CD4-positive, alpha-beta T cell treated with Interleukin-21 for 1 hour (primary cell): Measurements from ENCODE around the gene ATAD3C.
A peak's percentile ranks its signal among the peaks of the same experiment; 100 is the strongest.
"Not testable (repeated sequence)": the region's sequence is repeated elsewhere in the genome, so short reads cannot be mapped to it uniquely, and the experiment has no call there.

Experiments used
- DNase-seq: peaks from one replicate; pipeline ENCODE4 v3.0.0-alpha.2; 2020

Gene ATAD3C, protein sequence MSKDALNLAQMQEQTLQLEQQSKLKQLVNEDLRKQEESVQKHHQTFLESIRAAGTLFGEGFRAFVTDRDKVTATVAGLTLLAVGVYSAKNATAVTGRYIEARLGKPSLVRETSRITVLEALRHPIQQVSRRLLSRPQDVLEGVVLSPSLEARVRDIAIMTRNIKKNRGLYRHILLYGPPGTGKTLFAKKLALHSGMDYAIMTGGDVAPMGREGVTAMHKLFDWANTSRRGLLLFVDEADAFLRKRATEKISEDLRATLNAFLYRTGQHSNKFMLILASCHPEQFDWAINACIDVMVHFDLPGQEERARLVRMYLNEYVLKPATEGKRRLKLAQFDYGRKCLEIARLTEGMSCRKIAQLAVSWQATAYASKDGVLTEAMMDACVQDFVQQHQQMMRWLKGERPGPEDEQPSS

DNA sequence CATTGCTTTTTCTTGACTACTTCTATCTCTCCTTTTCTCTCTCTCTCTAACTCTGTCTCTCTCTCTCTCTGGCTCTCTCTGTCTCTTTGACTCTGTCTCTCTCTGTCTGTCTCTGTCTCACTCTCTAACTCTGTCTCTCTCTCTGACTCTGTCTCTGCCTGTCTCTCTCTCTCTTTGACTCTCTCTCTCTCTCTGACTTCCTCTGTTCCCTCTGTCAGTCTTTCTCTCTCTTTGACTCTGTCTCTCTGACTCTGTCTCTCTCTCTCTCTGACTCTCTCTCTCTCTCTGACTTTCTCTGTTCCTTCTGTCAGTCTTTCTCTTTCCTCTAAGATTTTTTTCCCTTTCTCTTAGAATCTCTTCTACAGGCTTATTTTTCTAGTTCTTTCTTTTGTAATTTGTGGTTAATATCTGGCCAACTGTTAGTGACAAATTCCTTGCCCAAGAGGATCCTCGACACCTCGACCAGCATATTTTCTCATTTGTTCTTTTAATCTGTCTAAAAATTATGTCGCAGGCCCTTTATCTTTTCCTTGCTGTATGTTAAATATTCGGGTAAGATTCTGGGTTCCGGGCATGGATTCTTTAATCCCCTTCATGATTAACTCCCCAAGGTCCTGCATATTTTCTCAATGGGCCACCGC, at the start of gene ATAD3C:
TSS of gene ATAD3C (plus strand) at position 591 of the 641 bp plus-strand sequence. CDS start 995 bp downstream, outside the sequence.
- DNase-seq, result no peak

DNA sequence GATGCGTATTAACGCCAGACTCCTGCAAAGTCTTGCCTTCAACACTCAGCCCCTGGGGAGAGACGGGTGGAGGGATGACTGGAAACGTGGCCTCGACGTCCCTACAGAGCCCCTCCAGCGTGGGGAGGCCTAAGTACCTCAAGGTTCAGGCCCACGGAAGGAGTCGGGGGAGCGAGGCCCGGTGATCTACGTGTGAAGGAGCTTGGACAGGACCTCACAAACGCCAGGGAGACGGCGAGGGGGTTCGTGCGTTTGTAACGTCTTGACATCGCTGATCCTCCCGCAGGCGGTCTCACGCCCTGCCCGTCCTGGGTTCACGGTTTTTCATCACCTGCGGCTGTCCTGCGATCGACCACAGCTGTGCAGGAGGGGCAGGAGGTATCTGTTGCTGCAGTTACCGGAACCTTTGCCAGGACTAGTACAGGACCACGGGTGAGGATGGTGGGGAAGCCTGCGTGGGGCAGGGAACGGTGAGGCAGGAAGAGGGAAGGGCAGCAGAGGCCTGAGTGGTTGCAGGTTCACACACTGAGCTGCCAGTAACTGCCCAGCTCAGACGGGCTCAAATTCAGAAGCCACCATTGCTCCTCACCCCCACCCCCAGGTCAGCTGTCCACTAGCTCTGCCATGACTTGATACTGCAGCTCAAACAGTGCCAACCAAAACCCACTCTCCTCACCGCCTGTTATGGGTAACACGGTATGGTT, 49.5 kb upstream of the ATAD3C start:
- DNase-seq, result no peak

DNA sequence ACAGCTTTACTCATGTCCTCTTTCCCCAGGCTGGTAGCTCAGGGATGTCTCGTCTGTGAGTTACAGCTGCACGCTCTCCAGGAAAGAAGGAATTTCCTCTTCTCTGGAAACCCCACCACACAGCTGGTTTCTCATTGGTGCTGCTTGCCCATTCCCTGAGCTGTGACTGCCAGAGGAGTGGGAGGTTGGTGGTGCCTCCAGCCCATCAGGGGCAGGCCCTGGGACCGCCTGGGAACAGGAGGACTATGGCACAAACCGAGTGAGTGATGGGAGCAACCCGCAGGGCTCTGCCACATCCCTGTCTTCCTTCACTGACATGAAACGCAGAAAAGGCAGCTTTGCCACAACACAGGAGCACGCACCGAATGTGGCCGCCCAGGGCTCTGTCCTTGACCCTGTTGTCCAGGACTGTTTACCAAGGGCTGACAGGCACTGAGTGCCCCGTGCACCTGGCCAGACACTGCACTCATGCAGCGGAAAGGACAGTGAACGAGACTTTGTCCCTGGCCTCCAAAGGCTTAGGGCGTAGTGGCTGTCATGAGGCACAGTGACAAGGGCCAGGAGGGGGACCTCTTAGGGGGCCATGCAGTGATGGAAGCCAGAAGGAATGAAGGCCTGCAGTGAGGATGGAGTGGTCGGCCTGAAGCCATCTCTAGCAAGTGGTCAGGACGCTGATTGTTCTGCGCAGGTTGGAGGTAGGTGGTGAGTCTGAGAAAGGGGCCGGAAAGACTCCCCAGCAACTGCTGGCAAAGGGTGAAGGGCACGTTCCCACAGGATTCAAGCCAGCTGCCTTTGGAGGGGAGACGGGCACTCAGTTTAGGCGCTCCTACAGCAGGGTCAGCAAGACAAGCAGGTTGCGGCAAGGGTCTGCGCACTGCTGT, 48.7 kb upstream of the ATAD3C start:
- no peak for DNase-seq

DNA sequence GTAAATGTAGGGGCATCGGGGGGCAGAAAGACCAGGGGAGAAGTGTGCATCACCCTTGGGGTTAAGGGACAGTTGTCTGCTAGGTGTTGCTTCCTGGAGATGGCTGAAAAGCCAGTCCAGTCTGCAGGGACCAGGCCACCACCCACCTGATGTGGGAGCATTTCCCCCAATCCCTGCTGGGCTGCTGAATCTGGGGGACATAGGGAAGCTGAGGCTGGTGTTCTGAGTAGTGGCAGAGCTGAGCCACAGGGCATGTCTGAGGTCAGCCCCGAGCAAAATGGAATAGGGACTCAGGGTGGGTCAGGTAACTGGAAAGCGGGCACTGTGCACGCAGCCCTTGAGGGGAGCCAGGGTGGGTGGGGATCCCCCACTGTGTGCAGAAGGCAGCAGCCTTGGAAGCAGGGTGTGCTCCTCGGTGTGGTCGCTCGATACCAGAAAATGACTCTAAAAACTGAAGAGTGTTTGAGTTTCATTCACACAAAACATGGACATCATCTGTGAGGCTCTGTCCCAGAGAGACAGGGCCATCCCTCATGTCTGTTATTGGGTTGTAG, 48.0 kb upstream of the ATAD3C start:
- DNase-seq, result no peak

DNA sequence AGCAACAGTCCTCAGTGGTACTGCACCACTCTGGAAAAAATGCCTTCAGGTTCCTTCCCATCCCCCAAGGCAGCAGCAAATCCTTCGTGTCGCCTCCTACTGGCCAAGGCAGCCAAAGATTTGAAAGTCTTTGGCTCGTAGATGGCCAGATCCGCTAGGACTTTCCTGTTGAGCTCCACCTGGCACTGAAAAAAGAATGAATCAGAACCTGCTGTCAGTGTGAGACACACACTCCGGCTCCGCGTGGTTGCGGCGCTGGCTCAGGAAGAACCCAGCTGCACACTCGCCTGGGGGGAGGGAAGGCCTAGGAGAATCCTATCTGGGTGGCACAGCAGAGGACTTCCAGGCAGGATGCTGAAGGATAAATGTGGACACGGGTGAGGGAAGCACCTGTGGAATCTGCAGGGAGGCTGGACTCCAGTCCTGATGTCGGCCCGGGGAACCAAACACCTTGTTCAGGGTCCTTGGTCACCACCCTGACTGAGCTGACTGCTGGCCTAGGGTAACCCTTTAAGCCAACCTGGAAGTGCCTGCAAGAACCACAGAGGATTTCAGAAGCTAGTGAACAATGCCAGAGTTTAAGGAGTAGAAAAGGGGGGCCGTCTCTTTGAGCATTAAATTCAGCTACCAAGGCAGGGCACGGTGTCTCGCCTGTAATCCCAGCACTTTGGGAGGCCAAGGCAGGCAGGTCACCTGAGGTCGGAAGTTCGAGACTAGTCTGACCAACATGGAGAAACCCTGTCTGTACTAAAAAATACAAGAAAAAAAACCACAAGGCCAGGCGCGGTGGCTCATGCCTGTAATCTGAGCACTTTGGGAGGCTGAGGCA, 47.2 kb upstream of the ATAD3C start:
- DNase-seq, result peak; percentile 41

DNA sequence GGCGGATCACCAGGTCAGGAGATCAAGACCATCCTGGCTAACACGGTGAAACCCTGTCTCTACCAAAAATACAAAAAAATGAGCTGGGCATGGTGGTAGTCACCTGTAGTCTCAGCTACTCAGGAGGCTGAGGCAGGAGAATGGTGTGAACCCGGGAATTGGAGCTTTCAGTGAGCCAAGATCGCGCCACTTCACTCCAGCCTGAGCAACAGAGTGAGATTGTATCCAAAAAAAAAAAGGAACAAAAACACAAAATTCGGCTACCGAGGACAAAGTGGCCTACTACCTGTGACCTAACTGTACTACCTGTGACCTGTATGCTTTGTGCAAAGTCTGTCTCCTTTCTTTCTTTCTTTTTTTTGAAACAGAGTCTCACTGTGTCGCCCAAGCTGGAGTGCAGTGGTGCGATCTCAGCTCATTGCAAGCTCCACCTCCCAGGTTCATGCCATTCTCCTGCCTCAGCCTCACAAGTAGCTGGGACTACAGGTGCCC, 46.5 kb upstream of the ATAD3C start:
- DNase-seq, result not testable (repeated sequence)

DNA sequence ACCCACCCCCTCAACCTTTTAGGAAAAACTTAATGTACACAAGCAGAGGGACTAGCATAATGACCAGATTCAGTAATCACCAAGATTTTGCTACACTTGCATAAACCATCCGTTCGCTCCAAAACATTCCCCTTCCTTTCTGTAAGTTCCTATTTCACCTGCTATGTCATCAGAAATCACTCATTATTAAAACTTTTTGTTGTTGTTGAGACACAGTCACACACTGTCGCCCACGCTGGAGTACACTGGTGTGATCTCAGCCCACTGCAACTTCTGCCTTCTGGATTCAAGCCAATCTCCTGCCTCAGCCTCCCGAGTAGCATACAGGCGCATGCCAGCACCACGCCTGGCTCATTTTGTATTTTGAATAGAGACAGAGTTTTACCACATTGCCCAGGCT, 45.8 kb upstream of the ATAD3C start:
- no peak for DNase-seq

DNA sequence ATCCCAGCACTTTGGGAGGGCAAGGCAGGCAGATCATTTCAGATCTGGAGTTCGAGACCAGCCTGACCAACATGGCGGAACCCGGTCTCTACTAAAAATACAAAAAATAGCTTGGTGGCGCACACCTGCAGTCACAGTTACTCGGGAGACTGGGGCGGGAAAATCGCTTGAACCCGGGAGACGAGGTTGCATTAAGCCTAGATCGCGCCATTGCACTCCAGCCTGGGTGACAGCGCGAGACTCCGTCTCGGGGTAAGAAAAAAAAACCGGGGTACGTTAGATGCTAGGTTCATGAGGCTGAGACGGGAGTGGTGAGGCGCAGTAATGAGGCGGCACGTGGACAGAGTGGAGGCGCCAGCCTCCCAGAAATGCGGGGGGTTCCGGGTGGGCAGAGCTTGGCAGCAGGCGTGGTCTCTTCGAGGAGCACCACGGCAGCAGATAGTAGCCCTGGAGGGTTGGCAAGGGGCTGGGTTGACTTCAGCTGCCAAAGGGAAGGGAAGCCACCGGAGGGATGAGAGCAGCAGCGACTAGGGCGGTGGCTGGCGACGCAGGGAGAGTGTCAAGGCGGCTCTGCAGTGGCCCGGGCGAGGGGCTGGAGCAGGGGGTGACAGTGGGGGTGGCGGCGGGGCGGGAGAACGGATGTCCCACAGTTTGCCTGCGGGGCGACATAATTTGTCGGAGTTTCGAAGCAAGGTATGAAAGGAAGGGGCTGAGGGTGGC, 43.2 kb upstream of the ATAD3C start:
- no peak for DNase-seq

DNA sequence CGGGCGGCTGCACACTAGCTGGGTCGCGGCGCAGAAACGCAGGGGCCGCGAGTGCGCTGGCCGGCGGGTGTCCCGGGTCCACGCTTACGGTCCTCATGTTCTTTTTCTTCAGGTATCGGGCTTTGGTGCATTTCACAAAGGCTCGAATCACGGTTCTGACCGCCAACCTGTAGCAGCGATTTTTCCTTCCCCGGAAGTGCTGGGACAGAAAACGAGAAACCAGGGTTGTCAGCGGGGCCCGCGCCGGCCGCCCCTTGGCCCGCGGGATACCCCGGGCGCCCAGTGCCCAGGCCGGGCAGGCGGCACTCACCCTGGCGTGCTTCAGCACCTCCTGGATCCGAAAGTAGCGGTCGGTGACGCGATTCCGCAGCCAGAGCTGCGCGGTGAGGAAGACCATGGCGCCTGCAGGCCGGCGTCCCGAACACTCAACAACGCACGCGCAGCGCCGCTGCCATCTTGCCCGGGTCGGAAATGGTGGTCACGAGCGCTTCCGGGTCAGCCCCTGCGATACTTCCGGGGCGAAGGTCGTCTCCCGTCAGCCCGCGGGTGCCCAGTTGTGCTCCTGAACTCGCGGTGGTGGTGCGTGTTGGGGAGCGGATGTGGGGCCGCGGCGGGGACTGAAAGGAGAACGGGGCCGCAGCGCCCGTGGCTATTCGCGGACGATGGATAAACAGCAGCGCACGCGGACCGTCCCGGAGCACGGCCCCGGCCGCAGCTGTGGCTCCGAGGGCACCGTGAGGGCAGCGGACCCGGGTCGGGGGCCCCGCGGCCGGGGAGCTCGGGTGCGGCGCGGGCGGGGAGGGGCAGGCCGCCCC, 42.5 kb upstream of the ATAD3C start, which contains the start of gene MRPL20:
TSS of gene MRPL20 (minus strand) at position 473 of the 815 bp plus-strand sequence. CDS start at position 397, 76 bp downstream.
- peak; percentile 96 for DNase-seq

DNA sequence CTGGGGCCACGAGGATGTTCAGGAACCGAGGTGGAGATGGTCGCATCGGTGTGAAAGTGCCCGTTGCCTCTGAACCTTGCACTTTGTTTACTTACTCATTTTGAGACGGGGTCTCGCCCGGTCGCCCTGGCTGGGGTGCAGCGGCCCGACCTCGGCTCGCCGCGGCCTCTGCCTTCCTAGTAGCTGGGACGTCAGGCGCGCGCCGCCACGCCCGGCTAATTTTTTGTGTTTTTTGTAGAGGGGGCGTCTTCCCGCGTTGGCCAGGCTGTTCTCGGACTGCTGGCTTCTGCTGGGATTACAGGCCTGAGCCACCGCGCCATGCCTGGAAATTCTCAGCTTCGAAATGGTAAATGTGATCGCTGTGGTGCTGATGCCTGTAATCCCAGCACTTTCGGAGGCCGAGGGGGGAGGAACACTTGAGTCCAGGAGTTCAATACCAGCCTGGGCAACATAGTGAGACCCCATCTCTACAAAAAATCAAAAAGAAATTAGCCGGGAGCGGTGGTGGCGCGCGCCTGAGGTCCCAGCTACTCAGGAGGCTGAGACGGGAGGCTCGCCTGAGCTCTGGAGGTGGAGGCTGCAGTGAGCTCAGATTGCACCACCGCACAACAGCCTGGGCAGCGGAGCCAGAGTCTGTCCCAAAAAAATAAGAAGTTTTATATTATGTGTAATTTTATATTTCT, 41.7 kb upstream of the ATAD3C start:
- peak; percentile 24 for DNase-seq

DNA sequence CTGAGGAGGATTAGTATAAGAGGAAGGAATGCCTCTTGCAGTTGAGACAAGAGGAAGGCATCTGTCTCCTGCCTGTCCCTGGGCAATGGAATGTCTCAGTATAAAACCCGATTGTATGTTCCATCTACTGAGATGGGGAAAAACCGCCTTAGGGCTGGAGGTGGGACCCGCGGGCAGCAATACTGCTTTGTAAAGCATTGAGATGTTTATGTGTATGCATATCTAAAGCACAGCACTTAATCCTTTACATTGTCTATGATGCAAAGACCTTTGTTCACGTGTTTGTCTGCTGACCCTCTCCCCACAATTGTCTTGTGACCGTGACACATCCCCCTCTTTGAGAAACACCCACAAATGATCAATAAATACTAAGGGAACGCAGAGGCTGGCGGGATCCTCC, 39.3 kb upstream of the ATAD3C start:
- DNase-seq, result not testable (repeated sequence)

DNA sequence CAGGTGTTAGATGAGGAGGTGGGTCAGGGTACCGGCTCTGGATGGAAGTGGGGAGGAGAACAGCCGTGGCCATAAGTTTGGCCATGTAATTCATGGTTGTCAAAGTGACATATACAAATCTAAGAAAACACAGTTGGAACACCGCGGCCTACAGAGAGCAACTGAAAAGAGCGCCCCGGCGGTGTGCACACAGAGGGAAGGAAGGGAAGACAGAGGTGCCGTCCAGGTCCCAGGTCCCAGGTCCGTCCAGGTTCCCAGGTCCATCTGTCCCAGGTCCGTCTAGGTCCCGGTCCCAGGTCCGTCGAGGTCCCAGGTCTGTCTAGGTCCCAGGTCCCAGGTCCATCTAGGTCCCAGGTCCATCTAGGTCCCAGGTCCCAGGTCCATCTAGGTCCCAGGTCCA, 37.9 kb upstream of the ATAD3C start:
- DNase-seq, result no peak

DNA sequence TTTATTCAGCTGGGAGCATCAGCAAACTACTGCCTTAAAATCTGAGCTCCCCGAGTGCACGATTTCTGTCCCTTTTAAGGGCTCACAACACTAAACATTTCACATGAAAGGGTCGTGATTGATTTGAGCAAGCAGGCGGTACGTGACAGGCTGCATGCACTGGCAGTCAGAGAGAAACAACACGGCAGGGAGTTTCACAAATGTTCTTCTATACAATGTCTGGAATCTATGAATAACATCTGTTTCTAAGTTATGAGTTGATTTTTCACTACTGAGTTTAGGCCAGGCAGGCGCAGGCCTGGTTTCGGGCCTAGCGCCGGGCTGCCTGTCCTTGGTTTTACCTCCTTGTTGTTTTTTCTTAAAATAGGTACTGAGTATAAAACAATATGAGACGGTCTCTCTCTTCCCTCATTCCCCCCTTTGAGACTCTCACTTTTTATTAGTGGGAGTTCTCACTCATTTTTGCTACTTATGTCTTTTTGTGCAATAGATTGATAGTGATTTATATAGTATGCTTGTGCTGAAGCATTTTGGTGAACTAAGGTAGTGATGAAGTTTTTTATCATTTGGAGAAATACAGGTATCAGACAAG, 37.1 kb upstream of the ATAD3C start:
- not testable (repeated sequence) for DNase-seq

DNA sequence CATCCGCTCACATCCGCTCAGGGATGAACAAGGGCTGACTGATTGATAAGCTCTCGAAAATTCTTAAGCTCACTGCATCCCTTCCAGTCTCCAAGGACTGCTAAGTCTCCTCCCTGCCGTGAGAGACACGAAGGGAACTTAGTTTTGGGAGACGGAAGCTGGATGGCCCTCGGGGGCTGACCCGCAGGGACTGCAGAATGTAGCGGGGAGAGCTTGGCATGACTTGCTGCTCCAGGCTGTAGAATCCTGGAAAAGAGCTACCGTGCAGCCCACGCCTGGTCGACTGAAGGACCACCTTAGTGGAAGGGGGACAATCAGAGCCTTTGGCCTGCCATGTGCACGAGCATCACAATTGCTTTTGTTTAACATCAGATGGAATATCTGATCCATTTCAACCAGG, 33.7 kb upstream of the ATAD3C start:
- no peak for DNase-seq

DNA sequence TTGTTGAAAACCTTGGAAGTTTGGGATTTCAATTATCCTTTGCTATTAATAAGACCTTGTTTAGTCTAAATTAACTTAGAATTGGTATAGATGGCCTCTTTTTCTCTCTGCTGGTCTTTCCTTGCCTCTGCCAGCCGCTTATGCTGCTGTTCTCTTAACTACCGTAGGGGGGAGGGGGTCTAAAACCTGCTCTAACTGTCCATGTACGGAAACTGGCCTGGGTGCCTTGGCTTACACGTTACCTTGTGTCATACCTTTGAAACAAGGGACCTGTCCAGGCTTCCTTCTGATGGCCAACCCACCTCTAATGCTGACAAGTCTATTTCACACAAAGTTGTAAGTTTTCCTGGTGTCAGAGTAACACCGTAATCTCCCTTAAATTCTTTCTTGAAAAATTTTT, 32.1 kb upstream of the ATAD3C start:
- not testable (repeated sequence) for DNase-seq

DNA sequence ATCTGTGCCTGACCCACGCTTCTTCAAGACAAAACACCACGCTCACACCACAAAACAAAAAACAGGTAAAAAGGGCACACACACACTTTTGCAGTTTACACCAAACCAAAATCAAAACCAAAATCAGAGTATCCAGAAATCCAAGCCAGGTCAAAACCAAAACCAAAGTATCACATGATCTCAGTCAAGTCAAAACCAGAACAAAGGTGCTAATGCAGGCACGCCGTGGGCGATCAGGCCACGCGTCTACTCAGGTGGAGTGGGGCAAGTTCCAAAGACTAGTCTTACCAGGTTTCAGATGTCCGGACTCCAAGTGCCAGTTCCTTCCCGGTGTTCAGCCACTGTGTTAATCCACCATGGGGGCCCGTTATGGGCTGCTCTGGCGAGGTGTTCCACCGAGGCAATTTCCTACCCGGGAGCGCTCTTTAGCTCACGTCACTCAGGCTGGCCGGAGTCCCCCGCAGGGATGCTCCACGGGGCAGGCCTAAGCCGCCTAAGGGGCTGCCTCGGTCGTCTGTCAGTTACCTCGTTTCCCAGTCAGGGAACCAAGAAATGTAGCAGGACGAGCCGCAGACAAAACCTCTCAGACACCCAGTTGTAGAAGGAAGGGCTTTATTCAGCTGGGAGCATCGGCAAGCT, 31.5 kb upstream of the ATAD3C start:
- DNase-seq, result not testable (repeated sequence)

DNA sequence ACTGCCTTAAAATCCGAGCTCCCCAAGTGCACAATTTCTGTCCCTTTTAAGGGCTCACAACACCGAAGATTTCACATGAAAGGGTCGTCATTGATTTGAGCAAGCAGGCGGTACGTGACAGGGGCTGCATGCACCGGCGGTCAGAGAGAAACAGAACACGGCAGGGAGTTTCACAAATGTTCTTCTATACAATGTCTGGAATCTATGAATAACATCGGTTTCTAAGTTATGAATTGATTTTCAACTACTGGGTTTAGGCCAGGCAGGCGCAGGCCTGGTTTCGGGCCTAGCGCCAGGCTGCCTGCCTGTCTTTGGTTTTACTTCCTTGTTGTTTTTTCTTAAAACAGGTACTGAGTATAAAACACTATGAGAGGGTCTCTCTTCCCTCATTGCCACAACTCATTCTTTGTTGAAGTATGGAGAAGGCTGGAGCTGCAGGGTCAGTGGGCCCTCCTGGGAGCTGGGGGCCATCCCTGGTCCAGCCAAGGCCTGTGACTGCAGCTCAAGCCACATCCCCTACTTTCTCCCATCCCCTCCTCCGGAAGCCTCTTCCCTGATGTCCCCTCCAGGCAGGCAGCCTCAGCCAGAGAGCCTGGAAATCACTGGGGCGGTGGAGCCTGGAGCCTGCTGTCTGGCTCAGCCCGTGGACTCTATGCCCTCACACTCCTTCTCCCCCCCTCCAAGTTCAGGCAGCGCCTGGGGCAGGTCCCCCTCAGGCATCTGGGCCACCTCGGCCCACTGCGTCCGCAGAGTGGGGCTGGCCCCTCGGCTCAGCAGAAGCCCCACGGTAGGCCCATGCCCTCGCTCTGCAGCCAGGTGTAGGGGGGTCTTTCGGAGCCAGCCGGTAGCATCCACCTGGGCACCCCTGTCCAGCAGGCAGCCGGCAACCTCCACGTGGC, 30.8 kb upstream of the ATAD3C start:
- DNase-seq, result no peak
